ENCODE measurements around the gene SCO2. TPM values are rescaled to one million over a fixed set of nuclear protein-coding genes. Genes with fewer than 3 reads are reported as not detected.

SCO2 gene
- total RNA-seq, 4 donors from 2014 or later = 1.2 to 6.3 (median 4.5) TPM; not detected in 1

GRCh38 chr22:50531546-50531961 is 6.2 kb upstream of the SCO2 start:
- H3K9me3 ChIP-seq = no peaks in the 10 kb centered on the region
- no peaks in the 10 kb centered on the region for H3K36me3 ChIP-seq
- H3K27me3 ChIP-seq = no peaks in the 10 kb centered on the region
- peaks cover 0 to 42% (median 15%) of the 10 kb centered on the region in 4 donors for H3K4me1 ChIP-seq
- peak; percentile 79 to 89 (median 81) for DNase-seq
- H3K27ac ChIP-seq = peak overlapping the region; percentile 97 to 100 (median 98)
- H3K4me3 ChIP-seq = peak overlapping the region; percentile 60 to 76 (median 68)
- TF ChIP-seq CTCF (IDR thresholded peaks at IDR 0.05) (no peak), POLR2A (IDR thresholded peaks at IDR 0.05) (no peak)

- Histone ChIP-seq H3K27ac (peak overlapping the region; percentile 97 to 100 (median 98)), H3K27me3 (no peaks in the 10 kb centered on the region), H3K4me3 (peak overlapping the region; percentile 60 to 76 (median 68)), H3K4me1 (peaks cover 0 to 46% (median 17%) of the 10 kb centered on the region in 4 donors), H3K36me3 (no peaks in the 10 kb centered on the region), H3K9me3 (no peaks in the 10 kb centered on the region)
- TF ChIP-seq POLR2A (IDR thresholded peaks at IDR 0.05) (peak; percentile 80 to 90), CTCF (IDR thresholded peaks at IDR 0.05) (no peak)
- DNase-seq = peak; percentile 91 to 96 (median 92)
These were observed 5.6 kb upstream of the SCO2 start for GRCh38 chr22:50530877-50531545.

- no peaks in the 10 kb centered on the region for H3K9me3 ChIP-seq
- H3K27ac ChIP-seq = peak overlapping the region; percentile 97 to 100 (median 98)
- H3K36me3 ChIP-seq = no peaks in the 10 kb centered on the region
- peaks cover 0 to 46% (median 17%) of the 10 kb centered on the region in 4 donors for H3K4me1 ChIP-seq
- no peaks in the 10 kb centered on the region for H3K27me3 ChIP-seq
- TF ChIP-seq POLR2A (IDR thresholded peaks at IDR 0.05) = no peak
- TF ChIP-seq CTCF (IDR thresholded peaks at IDR 0.05) = no peak
- no peak for DNase-seq
- peak overlapping the region; percentile 60 to 76 (median 68) for H3K4me3 ChIP-seq
These were observed 5.1 kb upstream of the SCO2 start for GRCh38 chr22:50530580-50530876.

- H3K9me3 ChIP-seq = no peaks in the 10 kb centered on the region
- peaks cover 0 to 47% (median 18%) of the 10 kb centered on the region in 4 donors for H3K4me1 ChIP-seq
- H3K36me3 ChIP-seq = no peaks in the 10 kb centered on the region
- TF ChIP-seq POLR2A (IDR thresholded peaks at IDR 0.05) (peak; percentile 69 to 74), CTCF (IDR thresholded peaks at IDR 0.05) (no peak)
- H3K4me3 ChIP-seq = peak within 1 kb of the TSS; percentile 60 to 76 (median 68)
- DNase-seq = peak; percentile 75 to 94 (median 94)
- H3K27me3 ChIP-seq = no peaks in the 10 kb centered on the region
- peak within 1 kb of the TSS; percentile 97 to 100 (median 98) for H3K27ac ChIP-seq
These were observed 4.6 kb upstream of the SCO2 start, which contains the start of gene TYMP for GRCh38 chr22:50529897-50530579. TYMP (minus strand) TSS chr22:50530012; CDS start chr22:50529709, 303 bp downstream.

GRCh38 chr22:50529416-50529896 is 4.1 kb upstream of the SCO2 start:
- Histone ChIP-seq H3K27ac (peak overlapping the region; percentile 97 to 100 (median 98)), H3K36me3 (no peaks in the 10 kb centered on the region), H3K4me1 (peaks cover 2 to 53% (median 22%) of the 10 kb centered on the region in 4 donors), H3K4me3 (peak overlapping the region; percentile 60 to 76 (median 68)), H3K27me3 (no peaks in the 10 kb centered on the region), H3K9me3 (no peaks in the 10 kb centered on the region)
- no peak for DNase-seq
- no peak for TF ChIP-seq CTCF (IDR thresholded peaks at IDR 0.05)
- no peak for TF ChIP-seq POLR2A (IDR thresholded peaks at IDR 0.05)

All from Peyer's patch (tissue), 4 donors.